Mammary epithelial cell (primary cell): ENCODE measurements around the gene ASCC2.

Experiments used
- EZH2 ChIP-seq: IDR thresholded peaks from 2 replicates; pipeline ENCODE4 v1.6.1; 2012; ENCODE audit warnings: low read length, inconsistent platforms, borderline replicate concordance
- TF ChIP-seq, protein P1 (sequence below), 2 donors: IDR thresholded peaks in 1 of 2; conservative IDR thresholded peaks in 1 of 2; 2 replicates each; pipeline ENCODE4 v1.5.1; 2011 to 2012; ENCODE audit warnings: inconsistent platforms in 2 of 2, low read length in 2 of 2, mild to moderate bottlenecking in 2 of 2, control low read depth in 1 of 2, low read depth in 1 of 2; ENCODE audit not compliant: insufficient read depth in 1 of 2; ENCODE audit errors: extremely low read depth in 1 of 2

DNA sequence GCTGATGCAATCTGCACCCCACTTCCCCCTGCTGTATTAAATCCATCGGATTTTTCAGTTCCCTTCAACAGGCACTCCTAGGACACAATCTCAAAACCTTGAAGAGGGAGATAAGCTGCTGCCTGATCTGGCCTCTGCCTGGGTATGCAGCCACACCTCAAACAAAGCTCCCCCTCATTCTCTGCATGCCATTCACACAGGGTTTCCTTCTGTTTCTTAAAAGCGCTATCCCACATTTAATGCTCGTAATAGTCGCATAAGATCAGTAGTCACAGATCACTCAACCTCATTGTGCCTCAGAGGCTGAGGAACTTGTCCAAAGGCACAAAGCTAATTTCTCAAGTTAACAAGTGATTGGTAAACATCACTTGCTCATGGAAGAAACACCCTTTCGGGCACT lies 36.9 kb downstream of the ASCC2 start:
- TF ChIP-seq, protein P1, sequence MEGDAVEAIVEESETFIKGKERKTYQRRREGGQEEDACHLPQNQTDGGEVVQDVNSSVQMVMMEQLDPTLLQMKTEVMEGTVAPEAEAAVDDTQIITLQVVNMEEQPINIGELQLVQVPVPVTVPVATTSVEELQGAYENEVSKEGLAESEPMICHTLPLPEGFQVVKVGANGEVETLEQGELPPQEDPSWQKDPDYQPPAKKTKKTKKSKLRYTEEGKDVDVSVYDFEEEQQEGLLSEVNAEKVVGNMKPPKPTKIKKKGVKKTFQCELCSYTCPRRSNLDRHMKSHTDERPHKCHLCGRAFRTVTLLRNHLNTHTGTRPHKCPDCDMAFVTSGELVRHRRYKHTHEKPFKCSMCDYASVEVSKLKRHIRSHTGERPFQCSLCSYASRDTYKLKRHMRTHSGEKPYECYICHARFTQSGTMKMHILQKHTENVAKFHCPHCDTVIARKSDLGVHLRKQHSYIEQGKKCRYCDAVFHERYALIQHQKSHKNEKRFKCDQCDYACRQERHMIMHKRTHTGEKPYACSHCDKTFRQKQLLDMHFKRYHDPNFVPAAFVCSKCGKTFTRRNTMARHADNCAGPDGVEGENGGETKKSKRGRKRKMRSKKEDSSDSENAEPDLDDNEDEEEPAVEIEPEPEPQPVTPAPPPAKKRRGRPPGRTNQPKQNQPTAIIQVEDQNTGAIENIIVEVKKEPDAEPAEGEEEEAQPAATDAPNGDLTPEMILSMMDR (conservative IDR thresholded peaks at IDR 0.05 in 1 of 2, IDR thresholded peaks at IDR 0.05 in 1 of 2; ENCODE audit: extremely low read depth in 1 of 2, insufficient read depth in 1 of 2, low read depth in 1 of 2, low read length in 2 of 2), result no peak
- no peak for TF ChIP-seq EZH2
